Common myeloid progenitor, CD34-positive (primary cell): Measurements from ENCODE around the gene EPN3.

Experiments
- CTCF ChIA-PET: fragments of 350-600 bp; sonication (Branson Sonifier 250); formaldehyde crosslinking; loops from one replicate; lab custom pipeline; 2021; ENCODE audit warnings: antibody characterized with exemption; lab: Charles Lee
- POLR2A ChIA-PET: fragments of 350-600 bp; sonication (Branson Sonifier 250); formaldehyde crosslinking; loops from one replicate; lab custom pipeline; 2021; ENCODE audit warnings: antibody characterized with exemption; lab: Charles Lee
- DNase-seq, 3 donors: peaks; one replicate each; pipeline versions ENCODE4 v3.0.0 to v3.0.0-alpha.2; 2013
- H3K27ac ChIP-seq, 2 experiments: 1 replicate in 1 of 2; 2 replicates in 1 of 2; pipeline ENCODE4 v1.7.0; 2013; ENCODE audit warnings: inconsistent platforms in 2 of 2, low read length in 2 of 2, mild to moderate bottlenecking in 2 of 2, low read depth in 1 of 2, moderate library complexity in 1 of 2; ENCODE audit not compliant: severe bottlenecking in 2 of 2, insufficient read depth in 1 of 2, poor library complexity in 1 of 2
- H3K27me3 ChIP-seq, 5 experiments: replicated peaks in 2 of 5; 1 replicate in 3 of 5; 2 replicates in 2 of 5; pipeline versions ENCODE4 v1.6.1 to v1.7.0; 2013; ENCODE audit warnings: low read length in 4 of 5, mild to moderate bottlenecking in 2 of 5, moderate library complexity in 2 of 5, inconsistent platforms in 1 of 5; ENCODE audit not compliant: insufficient read depth in 5 of 5, control insufficient read depth in 4 of 5
- H3K36me3 ChIP-seq, 4 experiments: 1 replicate in 2 of 4; 2 replicates in 2 of 4; pipeline versions ENCODE4 v1.6.1 to v1.7.0; 2013; ENCODE audit warnings: low read length in 3 of 4, control low read depth in 1 of 4, mild to moderate bottlenecking in 1 of 4; ENCODE audit not compliant: control insufficient read depth in 4 of 4, insufficient read depth in 4 of 4
- H3K4me1 ChIP-seq, 4 experiments: 1 replicate in 3 of 4; 2 replicates in 1 of 4; pipeline versions ENCODE4 v1.6.1 to v1.7.1; 2013; ENCODE audit warnings: low read length in 3 of 4, mild to moderate bottlenecking in 3 of 4, control low read depth in 1 of 4, inconsistent platforms in 1 of 4, moderate library complexity in 1 of 4; ENCODE audit not compliant: control insufficient read depth in 4 of 4, insufficient read depth in 4 of 4; ENCODE audit errors: control extremely low read depth in 1 of 4
- H3K4me3 ChIP-seq, 7 experiments: 1 replicate in 4 of 7; 2 replicates in 3 of 7; pipeline versions ENCODE4 v1.5.1 to v1.7.0; 2013; ENCODE audit warnings: mild to moderate bottlenecking in 7 of 7, low read length in 6 of 7, moderate library complexity in 6 of 7, inconsistent platforms in 2 of 7, low read depth in 2 of 7, control low read depth in 1 of 7; ENCODE audit not compliant: insufficient read depth in 4 of 7, control insufficient read depth in 1 of 7; ENCODE audit errors: extremely low read depth in 1 of 7
- H3K9me3 ChIP-seq, 5 experiments: 1 replicate in 4 of 5; 2 replicates in 1 of 5; pipeline versions ENCODE4 v1.6.1 to v1.7.1; 2013; ENCODE audit warnings: low read length in 4 of 5, mild to moderate bottlenecking in 2 of 5, inconsistent platforms in 1 of 5, low read depth in 1 of 5, moderate library complexity in 1 of 5; ENCODE audit not compliant: control insufficient read depth in 4 of 5, insufficient read depth in 2 of 5; ENCODE audit errors: control extremely low read depth in 1 of 5
- WGBS: methylation state at CpG from one replicate; pipeline ENCODE4 v1.1.5; 2013; ENCODE audit not compliant: insufficient coverage; 5-methylcytosine and 5-hydroxymethylcytosine counted together

Gene EPN3

DNA sequence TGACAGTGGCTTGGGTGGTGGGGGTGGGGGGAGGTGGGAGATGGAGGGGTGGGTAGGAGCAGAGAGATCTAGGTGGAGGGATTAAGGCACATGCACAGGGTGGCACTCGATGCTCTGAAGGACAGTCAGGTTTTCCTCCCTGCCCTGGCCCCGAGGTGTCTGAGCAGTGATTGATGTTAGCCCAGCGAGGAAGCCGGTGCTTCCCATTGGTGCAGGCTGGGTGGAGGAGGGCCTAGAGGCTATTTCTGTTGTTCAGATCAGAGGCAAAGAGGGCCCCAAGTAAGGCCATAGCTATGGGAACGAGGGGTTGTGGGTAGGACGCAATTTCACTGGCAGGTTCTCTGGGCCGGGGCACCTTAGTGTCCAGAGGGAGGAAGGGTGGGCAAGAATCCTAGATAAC, 51.1 kb downstream of the EPN3 start:
- H3K27ac ChIP-seq = no peak overlapping the region
- no peaks in the 10 kb centered on the region for H3K9me3 ChIP-seq
- CTCF ChIA-PET = interaction anchor here (1.3 to 1.5 kb wide), 2 partner anchors 32 to 42 kb away, joined by 4 to 9 read pairs; no protein-coding TSS in a partner anchor
- POLR2A ChIA-PET = no interaction called here
- H3K4me1 ChIP-seq = peaks cover 0 to 2% (median 0%) of the 10 kb centered on the region in 4 experiments
- H3K36me3 ChIP-seq = no peaks in the 10 kb centered on the region
- DNase-seq = no peak
- 45% methylated on average over 7 of the region's 7 CpGs for WGBS
- peaks cover 0 to 10% (median 0%) of the 10 kb centered on the region in 5 experiments for H3K27me3 ChIP-seq
- no peak overlapping the region for H3K4me3 ChIP-seq

DNA sequence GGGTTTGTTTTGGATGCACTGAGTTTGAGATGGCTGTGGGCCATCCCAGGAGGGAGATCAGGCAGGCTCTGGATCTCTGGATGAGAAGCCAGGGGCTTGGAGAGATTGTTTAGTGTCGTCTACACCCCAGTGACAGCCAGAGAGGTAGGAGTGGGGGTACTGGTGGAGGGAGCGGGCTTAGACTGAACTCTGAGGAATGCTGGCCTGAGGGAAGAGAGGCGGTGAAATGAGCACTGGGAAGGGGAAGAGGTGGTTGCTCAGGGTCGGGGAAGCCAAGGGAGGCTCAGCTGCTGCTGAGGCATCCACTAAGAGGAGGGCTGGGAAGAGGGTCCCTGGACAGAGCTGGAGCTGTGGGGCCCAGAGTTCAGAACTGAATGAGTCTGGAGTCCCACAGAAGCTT, 51.6 kb downstream of the EPN3 start:
- DNase-seq = no peak
- Histone ChIP-seq H3K27me3 (peaks cover 0 to 12% (median 0%) of the 10 kb centered on the region in 5 experiments), H3K27ac (no peak overlapping the region), H3K4me3 (no peak overlapping the region), H3K9me3 (no peaks in the 10 kb centered on the region), H3K4me1 (peaks cover 0 to 2% (median 0%) of the 10 kb centered on the region in 4 experiments), H3K36me3 (no peaks in the 10 kb centered on the region)
- ChIA-PET CTCF (interaction anchor here (1.5 kb wide), 1 partner anchor 42 kb away, joined by 9 read pairs; no protein-coding TSS in a partner anchor), POLR2A (no interaction called here)
- WGBS = 97% methylated on average over 4 of the region's 4 CpGs

DNA sequence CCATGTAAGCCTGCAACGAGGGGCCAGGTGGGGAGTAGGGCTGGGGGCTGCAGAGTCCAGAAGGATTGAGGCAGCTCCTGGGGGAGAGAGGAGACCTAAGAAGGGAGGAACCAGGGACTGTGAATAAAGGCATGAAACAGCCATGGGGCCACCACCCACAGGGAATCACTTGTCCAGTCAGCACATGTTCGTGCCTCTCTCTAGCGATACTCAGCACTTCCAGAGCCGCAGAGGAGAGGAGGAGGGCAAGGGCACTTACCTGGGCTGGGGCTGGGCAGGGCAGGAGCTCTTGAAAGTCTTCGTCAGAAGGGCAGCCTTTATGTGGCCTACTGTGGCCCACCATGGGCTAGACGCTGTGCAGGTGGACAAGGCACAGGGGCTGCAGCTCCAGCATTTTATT, 52.2 kb downstream of the EPN3 start:
- no peak for DNase-seq
- WGBS = 95% methylated on average over 4 of the region's 6 CpGs
- ChIA-PET POLR2A (no interaction called here), CTCF (interaction anchor here (1.5 kb wide), 1 partner anchor 41 kb away, joined by 9 read pairs; no protein-coding TSS in a partner anchor)
- Histone ChIP-seq H3K4me1 (no peaks in the 10 kb centered on the region), H3K9me3 (no peaks in the 10 kb centered on the region), H3K27me3 (peaks cover 0 to 12% (median 0%) of the 10 kb centered on the region in 5 experiments), H3K27ac (no peak overlapping the region), H3K36me3 (no peaks in the 10 kb centered on the region), H3K4me3 (no peak overlapping the region)

DNA sequence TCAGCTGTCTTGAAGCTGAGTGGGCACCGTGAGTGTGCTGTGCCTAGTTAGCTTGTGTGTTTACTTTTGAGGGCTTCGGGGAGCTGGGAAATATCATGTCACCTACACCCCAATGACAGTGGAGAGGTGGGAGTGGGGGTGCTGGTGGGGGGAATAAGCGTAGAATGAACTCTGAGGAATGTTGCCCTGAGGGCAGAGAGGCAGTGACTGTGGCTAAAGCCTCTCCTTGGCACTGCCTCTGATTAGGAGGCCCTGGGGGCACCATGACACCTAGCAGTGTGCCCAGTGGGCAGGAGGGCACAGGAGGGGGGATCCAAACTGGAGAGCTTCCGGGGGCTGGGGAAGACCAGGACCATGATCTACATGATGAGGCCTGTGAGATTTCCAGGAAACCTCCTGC, 52.8 kb downstream of the EPN3 start:
- no peak for DNase-seq
- Histone ChIP-seq H3K4me3 (no peak overlapping the region), H3K4me1 (no peaks in the 10 kb centered on the region), H3K9me3 (no peaks in the 10 kb centered on the region), H3K27ac (no peak overlapping the region), H3K36me3 (no peaks in the 10 kb centered on the region), H3K27me3 (peaks cover 0 to 10% (median 0%) of the 10 kb centered on the region in 5 experiments)
- ChIA-PET CTCF (no interaction called here), POLR2A (no interaction called here)
- 90% methylated on average over 2 of the region's 4 CpGs for WGBS

DNA sequence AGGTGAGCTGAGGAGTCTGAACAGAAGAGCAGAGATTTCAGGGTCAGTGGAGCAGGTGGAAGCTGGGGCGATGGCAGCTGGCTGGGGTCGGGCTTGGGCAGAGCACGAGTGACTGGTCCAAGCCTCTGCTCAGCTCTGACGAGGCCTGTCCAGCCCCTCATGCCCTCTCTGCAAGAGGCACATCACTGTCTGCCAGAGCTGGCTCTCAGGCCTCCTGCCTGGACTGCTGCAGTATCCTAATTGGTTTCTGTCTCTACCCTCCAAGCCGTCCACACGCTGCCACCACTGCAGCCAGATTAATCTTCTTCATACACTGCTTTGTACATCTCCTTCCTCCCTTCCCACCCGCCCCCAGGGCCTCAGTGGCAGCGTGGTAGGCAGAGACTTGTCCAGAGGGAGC, 53.4 kb downstream of the EPN3 start:
- Histone ChIP-seq H3K4me1 (no peaks in the 10 kb centered on the region), H3K9me3 (no peaks in the 10 kb centered on the region), H3K4me3 (no peak overlapping the region), H3K27me3 (peaks cover 0 to 10% (median 0%) of the 10 kb centered on the region in 5 experiments), H3K36me3 (no peaks in the 10 kb centered on the region), H3K27ac (no peak overlapping the region)
- ChIA-PET CTCF (interaction anchor here (1.0 to 1.3 kb wide), 2 partner anchors 10 to 44 kb away, joined by 3 read pairs; no protein-coding TSS in a partner anchor), POLR2A (no interaction called here)
- 100% methylated on average over 8 of the region's 8 CpGs for WGBS
- no peak for DNase-seq

DNA sequence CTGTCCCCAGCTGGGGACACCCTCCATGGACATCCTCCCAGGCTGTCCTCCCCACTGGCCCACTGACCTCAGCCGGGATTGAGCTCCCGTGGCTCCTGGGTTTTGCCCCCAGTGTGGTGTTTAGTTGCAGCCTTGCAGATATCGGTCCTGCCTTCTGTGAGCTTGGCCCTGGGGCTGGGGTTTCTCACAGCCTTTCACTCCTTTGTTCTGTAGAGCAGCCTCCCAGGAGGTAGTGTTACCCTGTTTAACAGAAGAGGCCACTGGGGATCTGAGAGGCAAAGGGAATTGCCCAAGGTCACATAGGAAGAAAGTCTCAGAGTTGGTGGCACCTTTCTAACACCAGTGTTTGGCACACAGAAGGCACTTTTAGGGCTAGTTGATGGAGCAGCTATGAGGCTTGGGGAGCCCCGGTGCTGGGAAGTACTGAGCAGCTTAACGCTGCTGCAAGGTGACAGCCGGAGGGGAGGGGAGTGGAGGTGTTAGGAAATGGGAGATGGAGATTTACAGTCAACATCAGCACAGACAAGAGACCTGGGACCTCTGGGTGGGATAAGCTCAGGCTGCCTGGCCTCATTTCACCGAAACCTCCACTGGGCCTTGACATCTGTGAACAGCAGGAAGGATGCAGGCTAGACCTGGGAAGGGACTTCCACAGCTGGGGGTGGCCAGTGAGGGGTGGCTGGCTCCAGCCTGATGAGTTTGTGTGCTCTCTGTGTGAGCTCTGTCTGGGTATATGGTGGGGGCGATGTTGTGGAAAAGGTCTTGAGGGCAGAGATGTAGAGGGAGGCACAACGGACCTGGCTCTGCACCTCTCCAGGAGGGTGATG, 54.1 kb downstream of the EPN3 start:
- no peak overlapping the region for H3K27ac ChIP-seq
- 98% methylated on average over 8 of the region's 9 CpGs for WGBS
- no peak overlapping the region for H3K4me3 ChIP-seq
- H3K9me3 ChIP-seq = no peaks in the 10 kb centered on the region
- H3K27me3 ChIP-seq = peaks cover 0 to 10% (median 0%) of the 10 kb centered on the region in 5 experiments
- DNase-seq = no peak
- ChIA-PET CTCF (interaction anchor here (1.0 to 1.4 kb wide), 4 partner anchors 10 to 44 kb away, joined by 3 to 4 read pairs (median 3); no protein-coding TSS in a partner anchor), POLR2A (no interaction called here)
- H3K36me3 ChIP-seq = no peaks in the 10 kb centered on the region
- no peaks in the 10 kb centered on the region for H3K4me1 ChIP-seq

DNA sequence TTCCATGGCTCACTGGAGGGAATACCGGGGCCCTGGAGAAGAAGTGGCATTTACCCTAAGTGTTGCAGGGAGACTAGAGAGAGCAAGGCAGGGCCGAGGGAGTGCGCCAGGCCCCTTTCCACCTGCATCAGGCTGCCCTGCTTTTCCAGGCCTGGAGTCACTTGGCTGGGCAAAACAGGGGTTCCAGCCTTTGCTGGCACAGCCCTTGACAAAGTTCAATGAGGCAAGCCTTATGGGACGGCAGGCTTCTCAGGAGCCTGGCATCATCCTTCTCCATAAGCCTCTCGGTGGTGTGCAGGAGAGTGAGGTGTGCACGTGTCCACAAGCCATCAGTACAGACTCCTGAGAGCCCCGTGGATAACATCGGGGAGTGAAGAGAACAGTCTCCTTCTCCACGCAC, 55.0 kb downstream of the EPN3 start:
- Histone ChIP-seq H3K4me3 (no peak overlapping the region), H3K27me3 (peaks cover 0 to 10% (median 0%) of the 10 kb centered on the region in 5 experiments), H3K4me1 (no peaks in the 10 kb centered on the region), H3K36me3 (no peaks in the 10 kb centered on the region), H3K9me3 (no peaks in the 10 kb centered on the region), H3K27ac (no peak overlapping the region)
- ChIA-PET CTCF (interaction anchor here (1.0 to 1.4 kb wide), 2 partner anchors 9 to 25 kb away, joined by 3 to 4 read pairs; no protein-coding TSS in a partner anchor), POLR2A (interaction anchor here (0.8 kb wide), 1 partner anchor 27 kb away, joined by 3 read pairs; the partner anchor contains the start of gene CACNA1G)
- DNase-seq = no peak
- 98% methylated on average over 9 of the region's 9 CpGs for WGBS
